CMK (cell line): ENCODE results near the gene COL27A1.

Experiments used
- DNase-seq: peaks from one replicate; pipeline ENCODE4 v3.0.0-alpha.2; 2010; ENCODE audit warnings: low read depth

The COL27A1 gene

DNA sequence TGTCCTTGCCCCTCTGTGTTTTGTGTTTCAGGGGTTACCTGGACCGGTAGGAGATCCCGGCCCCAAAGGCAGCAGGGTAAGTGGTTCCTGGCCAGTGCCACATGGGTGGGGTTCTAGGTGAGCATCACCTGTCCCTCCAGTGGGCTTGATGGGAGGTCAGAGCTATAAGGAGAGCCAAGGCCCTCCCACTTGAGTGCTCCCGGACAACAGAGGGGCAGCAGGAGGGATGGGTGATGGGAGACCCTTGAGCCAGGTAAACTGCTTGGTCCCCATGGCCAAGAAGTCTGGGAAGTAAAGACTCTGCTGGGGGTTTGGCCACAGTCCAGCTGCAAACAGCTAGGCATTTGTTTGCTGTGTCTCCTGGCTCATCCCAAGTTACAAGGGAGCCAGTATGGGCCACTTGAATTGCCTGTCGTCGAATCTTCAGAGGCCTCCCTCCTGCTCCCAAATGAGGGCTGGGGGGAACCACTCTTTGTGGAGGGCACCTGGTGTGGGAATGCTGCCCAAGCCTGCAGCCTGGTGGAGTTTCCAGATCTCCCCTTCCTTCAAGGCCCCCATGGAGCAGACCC lies 51.0 kb downstream of the COL27A1 start:
- DNase-seq, result no peak

DNA sequence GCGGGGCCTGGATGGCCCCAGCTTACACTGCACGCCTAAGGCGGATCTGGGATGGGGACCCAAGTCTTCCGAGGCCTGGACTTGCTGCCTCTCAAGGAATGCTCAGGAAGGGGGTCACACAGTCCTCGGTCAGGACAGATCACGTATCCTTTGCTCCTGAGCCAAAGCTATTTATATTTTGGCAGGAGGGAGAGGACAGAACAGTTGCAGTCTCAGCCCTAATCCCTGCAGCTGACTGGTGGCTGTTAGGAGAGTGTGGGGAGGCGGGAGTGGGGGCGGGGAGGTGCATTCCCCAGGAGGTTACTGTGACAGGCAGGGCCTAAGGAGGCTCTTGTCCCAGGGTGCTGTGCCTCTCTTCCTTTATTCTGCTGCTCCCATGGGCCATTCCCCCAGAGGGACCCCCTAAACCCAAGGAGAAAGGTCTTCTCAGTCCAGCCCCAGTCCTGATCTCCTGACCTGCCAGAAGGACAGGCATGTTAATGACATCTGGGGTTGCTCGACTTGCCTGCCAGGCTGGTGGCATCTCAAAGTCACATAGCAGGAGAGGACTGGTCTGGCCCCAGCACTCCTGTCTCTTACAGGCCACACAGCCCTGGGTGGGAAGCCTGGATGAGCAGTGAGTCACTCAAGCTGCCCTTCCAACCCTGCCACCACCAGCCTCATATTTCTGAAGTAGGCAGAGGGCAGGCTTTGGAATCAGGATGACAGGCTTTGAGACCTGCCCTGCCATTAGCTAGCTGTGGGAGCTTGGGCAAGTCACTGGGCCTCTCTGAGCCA lies 51.9 kb downstream of the COL27A1 start:
- DNase-seq, result no peak

DNA sequence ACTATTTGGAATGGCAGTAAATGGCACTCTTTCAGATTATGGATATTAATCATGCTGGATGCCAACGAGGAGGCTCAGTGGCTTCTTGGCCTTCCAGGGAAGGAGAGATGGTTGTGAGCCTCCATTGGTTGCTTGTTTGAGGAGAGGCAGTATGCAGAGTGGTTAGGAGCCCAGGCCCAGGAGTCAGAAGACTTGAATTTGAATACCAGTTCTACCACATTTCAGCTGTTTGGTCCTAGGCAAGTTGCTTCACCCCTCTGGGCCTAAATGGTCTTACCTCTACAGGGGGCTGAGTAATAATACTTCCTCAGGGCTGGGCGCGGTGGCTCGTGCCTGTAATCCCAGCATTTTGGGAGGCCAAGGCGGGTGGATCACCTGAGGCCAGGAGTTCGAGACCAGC lies 52.5 kb downstream of the COL27A1 start:
- DNase-seq, result no peak

DNA sequence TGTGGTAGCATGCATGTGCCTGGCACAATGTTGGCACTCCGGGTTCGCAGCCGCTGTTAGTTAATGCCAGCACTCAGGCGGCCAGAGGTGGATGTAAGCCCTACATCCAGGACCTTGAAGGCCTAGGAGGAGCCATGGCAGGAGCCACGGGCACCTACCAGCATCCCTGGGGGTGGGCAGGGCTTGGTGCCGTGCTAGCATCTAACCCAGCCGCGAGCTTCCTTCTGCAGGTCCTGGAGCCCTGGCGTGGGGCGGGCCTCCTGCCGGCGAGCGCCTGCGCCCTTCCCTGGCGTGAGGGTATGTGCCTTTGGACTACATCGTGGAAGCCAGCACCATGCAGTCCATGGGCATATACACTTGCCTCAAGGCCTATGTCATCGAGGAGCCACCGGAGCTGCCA lies 53.8 kb downstream of the COL27A1 start:
- no peak for DNase-seq

DNA sequence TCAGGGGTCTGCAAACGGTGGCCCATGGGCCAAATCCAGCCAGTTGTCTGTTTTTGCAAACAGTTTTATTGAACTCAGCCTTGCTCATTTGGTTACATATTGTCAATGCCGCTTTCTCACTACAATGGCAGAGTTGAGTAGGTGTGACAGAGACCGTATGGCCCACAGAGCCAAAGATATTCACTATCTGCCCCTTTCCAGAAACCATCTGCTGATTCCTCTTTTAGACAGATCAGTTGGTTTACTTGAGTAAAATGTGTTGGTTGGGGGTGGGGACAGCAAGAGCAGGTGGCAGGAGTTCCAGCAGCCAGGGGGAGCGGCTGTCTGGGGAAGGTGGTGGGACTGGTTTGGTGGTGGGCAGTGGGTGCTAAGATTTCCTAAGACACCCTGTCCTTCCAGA lies 54.8 kb downstream of the COL27A1 start:
- no peak for DNase-seq

DNA sequence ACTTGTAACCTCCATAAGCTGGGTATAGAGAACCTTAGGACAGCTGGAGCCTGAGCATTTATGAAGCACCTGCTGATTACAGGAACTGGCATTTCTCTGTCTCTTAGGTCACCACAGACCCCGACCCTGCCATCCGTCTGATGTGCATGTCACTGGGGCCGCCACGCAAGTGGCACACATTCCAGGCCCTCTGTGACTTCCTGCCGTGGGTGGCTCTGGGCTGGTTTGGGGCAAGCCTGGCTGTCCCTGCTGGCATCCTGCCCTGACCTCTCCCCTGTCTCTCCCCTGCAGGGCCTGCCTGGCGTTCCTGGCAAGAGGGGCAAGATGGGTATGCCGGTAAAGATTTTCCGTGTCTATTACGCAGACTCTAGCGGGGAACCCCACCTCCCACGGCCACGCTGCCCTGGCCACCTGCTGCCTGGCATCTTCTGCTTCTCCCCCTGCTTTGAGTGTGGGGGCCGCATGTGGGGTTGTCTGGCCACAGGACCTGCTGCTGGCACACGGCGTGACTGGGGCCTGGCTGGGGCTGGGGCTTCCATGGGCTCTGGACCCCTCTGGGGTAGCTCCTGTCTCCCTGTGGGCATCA lies 55.4 kb downstream of the COL27A1 start:
- DNase-seq, result no peak

DNA sequence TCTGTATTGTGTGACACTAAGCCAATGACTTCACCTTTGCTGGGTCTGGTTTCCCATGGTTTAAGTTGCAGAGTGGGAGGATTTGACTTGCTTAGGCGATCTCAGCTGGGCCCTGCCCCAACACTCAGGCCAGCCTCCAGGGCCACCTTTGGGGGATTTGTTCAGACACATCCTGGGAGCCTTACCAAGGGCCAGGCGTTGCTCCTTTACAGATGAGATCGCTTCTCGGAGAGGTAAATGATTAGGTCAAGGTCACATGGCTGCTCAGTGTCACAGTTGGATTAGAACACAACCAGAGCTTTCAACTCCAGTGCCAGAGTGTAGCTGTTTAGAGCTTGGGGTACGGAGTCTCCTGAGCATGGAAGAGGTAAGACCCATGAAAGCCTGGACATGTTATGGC lies 57.5 kb downstream of the COL27A1 start:
- DNase-seq, result no peak

DNA sequence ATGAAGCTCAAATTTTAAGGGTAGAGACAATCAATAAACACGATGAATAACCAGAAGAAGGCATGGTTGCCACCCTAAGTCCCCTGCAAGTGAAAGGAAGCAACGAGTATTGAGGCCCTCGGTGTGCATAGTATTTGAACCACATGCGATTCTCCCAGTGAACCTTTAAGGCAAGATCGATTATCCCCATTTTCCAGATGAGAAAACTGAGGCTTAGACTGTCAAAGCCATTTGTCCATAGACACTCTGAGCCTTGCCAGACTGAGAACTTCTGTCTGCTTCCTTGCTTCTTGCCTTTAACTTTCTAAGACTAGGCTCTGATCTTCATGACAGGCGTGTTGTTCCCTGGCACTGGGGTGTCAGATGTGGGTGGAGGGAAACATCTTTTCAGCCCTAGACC lies 58.2 kb downstream of the COL27A1 start:
- no peak for DNase-seq

DNA sequence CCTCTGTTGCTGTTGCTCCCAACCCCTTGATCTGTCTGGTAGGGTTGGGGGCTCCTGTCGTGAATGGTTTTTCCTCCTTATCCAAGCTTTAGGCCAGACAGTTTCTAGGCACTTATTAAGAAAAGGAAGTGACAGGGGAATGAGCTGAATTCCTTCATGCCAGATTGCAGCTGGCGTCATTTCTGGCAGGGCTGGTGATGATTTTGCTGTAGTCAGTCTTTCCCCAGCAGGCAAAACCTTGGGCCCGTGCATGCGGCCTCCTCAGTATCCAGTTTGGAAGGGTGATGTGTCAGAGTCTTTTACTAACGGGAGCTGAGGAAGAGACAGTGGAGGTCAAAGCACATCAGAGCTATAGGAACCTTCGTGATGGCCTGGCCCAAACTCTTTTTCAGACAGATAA lies 58.8 kb downstream of the COL27A1 start:
- DNase-seq, result no peak

DNA sequence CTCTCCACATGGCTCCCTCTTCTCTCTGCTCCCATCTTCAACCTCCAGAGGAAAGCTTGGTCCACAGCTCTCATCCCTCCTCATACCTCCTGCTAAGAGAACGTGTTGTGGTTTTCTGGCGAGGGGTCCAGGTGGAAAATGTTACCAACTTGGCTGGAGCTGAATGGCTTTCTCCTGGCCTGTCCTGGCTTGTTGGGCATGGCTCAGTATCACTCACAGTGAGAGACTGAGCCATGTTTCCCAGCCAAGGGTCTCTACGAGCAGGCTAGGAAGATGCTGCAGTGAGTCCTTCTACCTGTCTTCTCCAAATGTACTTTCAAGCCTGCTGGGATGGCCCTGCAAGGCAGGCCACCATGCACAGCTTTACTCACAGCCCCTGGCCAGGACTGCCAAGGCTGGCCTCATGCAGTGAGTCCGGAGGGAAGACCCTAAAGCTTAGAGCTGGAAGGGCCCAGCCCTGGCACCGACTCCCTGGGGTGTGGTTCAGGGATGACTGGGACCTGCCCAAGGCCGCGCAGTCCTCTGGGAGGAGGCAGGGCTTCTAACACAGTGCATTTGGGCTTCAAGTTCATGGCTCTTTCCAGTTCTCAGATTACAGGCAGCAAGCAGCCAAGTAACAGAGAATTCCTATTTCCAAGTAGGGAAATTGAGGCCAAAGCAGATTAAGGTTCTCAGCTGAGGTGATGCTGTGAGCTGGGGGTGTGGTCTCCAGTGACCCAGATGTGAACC lies 59.5 kb downstream of the COL27A1 start:
- DNase-seq, result no peak

DNA sequence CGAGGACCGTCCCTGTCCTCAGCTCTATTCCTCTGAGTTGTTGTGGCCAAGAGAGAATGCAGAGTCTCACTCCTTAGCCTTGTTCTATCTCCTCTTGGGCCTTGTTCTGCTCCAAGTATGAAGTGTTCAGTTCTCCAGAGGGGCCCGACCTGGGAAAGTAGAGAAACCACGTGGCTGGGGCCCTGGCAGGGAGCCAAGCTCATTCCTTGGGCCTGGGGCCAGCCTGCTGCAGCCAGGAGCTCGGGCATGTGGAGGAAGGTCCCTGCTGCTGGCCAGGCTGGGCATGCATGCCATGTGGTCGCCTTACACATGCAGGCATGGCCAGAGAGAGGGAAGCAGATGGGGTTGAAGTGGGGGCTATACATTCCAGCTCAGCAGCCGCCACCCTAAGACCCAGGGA lies 60.7 kb downstream of the COL27A1 start:
- no peak for DNase-seq

DNA sequence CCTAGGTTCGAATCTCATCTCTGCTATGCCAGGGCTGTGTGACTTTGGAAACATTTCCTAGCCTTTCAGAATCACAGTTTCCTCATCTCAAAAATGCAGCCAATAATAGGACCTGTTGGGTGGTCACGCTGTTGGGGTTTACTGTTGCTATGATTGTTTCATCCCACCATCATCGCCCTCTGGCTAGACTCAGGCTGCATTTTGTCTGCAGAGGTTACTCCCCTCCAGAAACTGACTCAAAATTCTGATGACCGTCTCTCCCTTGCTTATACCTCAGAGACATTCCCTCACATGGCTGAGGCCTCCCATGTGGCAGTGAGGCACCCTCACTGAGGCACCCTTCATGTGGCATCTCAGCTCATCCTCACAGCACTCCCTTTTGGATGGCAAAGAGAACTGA lies 61.6 kb downstream of the COL27A1 start:
- DNase-seq, result no peak

DNA sequence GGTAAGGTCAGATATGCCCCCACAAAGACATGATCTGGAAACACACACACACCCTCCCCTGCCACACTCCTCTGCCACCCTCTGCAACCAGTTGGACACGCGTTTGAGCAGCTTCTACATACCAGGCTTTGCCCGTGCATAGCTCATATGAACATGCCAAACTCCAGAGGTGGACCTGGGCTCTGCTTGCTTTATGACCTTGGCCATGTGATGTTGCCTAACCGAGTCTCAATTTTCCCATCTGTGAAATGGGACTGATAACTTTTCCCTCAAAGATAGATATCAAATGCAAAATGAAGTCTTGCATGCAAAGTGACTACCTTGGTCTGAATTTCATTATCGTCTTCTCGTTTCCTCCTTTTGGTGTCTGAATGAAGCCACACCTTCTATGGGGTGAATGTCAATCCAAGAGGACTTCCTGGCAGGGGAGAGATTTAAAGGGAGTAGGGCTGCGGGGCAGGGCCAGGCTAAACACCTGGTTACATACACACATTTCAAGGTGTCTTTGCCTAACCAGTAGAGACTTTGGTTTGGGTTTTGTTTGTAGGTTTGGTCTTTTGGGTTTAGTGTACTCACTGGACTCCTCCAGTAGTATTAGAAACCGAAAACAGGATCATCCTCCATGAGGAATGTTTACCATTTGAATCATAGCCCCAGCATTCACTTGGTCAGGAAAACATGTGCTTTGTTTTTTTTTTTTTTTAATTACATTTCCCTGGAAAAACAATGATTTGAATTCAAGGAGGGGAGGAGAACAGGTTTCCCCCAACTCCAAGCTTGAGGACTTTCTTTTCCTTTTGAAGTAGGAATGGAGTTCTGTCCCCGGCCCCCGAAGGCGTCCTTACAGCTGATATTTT lies 63.2 kb downstream of the COL27A1 start:
- no peak for DNase-seq

DNA sequence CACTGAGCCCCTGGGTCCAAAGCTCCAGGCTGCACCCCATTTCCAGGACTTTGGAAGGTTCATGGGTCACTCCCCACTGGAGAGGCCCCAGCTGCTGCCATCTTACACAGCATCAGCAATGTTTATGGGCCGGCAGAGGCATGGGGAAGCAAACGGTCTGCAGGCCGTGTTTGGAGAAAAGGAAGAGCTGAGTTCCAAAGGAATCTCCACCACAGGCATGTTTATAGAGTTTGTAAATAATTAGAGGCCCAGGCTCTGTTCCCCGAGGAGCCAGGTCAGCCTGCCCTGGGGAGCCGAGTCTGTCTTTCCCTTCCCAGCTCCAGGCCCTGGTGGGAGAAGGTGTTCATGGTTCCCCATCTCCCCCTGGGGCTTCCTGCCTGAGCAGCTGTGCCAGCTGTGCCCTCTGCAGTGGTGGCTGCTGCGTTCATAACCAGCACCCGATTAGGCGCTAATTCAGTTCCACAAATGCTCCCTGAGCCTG lies 64.8 kb downstream of the COL27A1 start:
- no peak for DNase-seq

DNA sequence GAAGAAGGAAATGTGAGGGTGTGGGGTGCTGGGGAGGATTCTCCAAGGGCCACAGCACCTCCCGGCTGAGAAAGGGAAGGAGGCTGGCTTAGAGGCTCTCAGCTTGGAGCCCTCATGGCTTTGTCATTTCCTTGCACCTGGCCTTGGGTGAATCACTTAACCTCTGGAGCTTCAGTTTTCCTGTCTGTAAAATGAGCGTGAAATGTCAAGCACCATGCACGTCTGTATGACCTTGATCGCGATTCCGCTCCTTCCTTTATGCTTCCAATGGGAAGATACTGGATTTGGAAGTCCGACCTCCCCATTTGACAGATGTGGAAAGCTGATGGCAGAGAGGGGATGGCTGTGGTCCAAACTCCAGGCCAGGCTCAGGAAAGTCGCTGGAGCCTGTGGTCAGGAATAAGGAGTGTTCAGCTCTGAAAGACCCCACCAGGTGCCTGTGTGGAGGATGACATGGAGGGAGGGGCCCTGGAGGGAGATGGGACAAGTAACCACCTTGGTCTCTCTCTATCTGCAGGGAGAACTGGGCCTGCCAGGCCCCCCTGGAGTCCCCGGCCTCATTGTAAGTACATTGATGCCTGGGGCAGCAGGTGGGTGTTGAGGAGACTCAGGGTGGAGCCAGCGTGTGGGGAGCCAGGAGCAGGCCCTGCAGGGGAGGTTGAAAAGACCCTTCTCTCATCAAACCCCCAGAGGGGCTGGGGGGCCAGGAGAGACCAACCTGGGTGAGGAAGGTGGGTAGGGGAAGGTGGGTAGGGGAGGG lies 66.5 kb downstream of the COL27A1 start:
- no peak for DNase-seq

DNA sequence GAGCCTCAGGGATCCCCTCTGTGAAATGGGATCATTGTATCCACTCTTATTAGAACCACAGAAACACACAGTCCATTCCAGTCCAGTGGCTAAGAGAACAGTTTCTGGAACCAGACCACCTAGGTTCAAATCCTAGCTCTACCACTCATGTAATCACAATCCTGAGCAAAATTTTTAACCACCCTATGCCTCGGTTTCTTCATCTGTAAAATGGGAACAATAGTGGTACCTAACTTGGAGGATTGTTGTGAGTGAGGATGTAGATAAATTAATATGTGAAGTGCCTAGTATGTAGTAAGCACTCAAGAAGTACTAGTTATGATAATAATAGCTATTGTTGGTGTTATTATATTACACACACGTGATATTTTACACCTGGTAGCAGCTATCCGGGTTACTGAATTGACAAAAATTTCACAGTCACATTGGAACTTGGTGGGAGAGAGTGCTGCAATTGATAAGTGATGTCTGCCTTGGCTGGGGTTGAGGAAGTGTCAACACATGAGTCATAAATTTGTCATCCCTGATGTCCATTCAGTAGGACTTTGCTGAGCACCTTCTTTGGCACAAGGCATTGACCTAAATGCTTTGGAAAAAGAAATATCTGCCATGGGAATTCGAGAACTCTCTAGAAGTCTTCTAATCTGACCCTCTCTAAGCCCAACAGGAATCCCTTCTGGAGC lies 68.4 kb downstream of the COL27A1 start:
- DNase-seq, result no peak

DNA sequence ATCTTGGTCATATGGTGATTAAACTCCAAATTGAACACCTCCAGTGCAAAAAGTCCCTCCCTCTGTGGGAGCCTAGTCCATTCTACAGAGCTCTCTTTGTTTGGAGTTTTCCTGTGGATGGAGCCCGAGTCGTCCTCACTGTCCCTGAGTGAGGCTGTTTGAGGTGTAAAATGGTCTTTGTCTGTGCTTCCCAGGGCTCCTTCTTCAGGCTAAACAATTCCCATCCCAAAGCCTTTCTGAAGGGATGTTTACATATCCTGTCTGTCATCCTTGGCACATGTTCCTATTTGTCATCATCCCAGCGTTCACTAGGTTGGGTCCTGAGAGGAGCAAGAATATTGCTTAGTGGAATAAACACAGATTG lies 68.9 kb downstream of the COL27A1 start:
- no peak for DNase-seq

DNA sequence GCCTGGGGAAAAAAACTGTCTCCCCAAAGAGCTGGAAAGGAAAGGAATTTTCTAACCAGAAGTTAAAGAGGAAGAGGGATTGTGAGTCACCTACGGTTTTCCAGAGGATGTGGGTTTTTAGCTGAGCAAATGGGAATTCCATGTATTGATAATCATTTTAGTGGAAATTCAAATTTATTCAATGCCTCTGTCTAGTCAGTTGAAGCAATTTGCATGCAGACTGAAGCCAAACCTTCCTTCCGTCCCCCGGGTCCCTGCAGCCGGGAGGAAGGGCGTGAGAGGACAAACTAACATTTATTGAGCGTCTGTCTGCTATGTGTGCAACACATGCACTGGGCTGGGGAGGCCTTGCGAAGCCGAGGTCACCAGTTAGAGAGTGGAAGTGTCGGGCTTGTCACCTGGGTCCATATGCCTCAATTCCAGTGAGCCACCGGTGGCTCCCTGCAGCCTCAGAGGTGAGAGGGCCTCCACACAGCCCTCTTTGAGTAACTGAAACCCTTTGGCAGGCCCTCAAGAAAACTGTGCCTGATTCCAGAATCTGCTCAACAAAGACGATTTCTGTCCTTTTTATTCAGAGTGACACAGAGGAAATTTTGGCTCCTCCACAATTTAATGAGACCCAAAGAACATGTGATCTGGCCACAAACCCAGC lies 70.3 kb downstream of the COL27A1 start:
- no peak for DNase-seq

DNA sequence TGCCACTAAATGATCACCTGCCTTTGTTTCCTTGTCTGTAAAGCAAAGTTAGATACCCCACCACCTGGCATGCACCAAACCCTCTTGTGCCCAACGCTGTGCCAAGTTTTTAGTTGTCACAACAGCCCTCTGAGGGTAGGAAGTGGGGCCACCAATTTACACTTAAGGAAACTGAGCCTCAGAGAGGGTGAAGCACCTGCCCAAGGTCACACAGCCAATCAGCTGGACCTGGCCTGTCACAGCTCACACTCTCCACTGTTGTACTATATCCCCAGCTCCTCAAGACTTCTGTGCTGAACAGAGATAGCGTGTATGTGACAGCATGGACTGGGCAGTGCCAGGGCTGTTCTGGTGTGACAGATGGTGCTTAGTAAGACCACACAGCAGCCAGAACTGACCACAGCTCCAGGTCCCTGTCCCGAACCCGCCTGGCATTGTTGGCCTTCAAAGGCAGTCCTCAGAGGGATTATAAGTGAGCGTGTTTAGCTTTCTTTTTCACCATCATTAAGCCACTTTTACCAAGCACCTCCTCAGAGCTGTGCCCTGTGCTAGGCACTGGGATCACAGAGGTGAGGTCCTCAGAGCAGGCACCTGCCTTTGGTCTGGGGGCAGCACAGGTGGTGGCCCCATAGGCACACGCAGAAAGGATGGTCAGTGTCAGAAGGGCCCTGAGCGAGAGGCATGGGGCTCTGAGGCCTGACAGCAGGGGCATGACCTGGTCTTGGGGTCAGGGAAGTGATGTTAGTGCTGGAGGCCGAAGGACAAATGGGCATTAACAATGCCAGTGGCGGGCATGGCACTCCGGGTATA lies 71.1 kb downstream of the COL27A1 start:
- DNase-seq, result no peak
